GM18951 (cell line): Measurements from ENCODE around the gene CDC16.
"Not testable (repeated sequence)": the region's sequence is repeated elsewhere in the genome, so short reads cannot be mapped to it uniquely, and the experiment has no call there.

Experiments
- POLR2A ChIP-seq: IDR thresholded peaks from 4 replicates; pipeline ENCODE4 v1.6.1; 2011; ENCODE audit warnings: mild to moderate bottlenecking; ENCODE audit not compliant: insufficient read length, insufficient read depth; ENCODE audit errors: extremely low read depth
- in situ Hi-C: fragments of 300-500 bp; cut with MboI; formaldehyde crosslinking; loops from one replicate; pipeline ENCODE4 v1.12.0; 2022; ENCODE audit warnings: low sequenced_read_pairs, mixed read lengths, inconsistent platforms; ENCODE audit not compliant: unreplicated experiment

CDC16 gene, protein sequence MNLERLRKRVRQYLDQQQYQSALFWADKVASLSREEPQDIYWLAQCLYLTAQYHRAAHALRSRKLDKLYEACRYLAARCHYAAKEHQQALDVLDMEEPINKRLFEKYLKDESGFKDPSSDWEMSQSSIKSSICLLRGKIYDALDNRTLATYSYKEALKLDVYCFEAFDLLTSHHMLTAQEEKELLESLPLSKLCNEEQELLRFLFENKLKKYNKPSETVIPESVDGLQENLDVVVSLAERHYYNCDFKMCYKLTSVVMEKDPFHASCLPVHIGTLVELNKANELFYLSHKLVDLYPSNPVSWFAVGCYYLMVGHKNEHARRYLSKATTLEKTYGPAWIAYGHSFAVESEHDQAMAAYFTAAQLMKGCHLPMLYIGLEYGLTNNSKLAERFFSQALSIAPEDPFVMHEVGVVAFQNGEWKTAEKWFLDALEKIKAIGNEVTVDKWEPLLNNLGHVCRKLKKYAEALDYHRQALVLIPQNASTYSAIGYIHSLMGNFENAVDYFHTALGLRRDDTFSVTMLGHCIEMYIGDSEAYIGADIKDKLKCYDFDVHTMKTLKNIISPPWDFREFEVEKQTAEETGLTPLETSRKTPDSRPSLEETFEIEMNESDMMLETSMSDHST

DNA sequence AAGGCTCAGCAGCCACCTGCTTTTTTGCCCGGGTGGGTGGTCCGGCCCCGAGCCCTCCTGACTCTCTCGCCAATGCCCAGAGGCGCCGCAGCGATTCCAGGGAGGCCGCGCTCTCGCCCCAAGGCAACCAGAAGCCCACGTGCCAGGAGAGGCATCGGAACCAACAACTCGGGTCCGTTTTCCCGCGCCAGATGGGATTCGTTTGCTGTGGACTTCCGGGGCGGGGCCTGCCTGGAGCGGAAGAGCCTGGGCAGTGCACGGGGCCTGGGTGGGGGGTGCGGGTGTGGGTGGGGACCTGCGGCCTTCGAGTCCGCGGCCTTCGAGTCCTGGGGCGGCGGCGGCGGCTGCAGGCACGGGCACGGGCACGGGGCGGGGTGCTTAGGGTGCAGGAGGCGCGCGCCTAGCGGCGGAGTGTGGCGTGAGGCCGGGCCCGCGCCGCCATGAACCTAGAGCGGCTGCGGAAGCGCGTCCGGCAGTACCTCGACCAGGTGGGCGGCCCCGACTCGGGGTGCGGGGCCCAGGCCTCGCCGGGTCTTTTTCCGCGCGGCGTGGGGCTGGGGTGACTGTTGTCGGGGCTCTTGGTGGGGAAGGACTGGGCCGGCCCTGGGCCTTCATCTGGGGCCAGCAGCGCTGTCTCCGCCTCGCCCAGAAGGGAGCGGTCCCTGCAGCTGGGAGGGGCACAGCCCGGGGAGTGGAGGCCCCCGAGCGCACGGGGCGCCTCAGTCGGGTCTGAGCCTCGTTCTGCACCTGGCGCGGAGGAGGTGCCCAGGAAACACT lies at the start of gene CDC16:
Gene CDC16 (plus strand): TSS at position 253 of the 777 bp plus-strand sequence. CDS start 188 bp downstream, at position 441.
- TF ChIP-seq POLR2A: peak; percentile 76

DNA sequence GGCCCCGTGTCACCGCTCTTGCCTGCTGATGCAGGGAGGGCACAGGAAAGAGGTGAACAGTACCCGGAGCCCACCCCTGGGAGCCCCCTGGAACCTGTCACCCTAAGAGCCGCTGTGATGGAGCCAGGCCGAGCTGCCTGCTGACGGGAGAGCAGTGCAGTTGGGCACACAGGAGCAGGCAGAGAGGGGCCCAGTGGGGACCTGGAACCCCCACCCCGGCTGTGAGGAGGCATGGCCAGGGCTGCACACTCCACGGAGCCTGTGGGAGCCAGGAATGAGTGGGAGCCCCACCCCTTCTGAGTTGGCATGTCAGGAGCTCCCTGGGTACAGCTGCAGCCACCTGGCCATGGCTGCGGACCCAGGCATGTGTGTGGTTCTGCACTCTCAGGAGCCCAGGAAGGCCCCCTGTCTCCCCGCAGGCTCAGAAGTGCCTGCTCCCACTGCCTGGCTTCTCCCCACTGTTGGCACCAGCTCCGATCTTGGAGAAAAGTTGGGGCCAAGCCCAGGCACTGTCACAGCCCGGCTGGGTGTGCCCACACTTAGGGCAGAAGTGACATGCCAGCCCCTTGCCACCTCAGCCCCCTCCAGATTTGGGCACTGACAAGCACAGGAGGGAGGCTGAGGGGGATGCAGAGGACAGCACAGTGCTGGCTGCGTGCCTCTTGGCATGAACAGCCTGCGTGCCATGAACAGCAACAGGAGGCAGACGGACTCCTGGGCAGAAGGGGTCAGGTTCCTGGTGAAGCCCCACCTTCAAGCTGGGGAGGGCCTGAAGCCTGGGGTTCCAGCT lies 49.3 kb upstream of the CDC16 start:
- in situ Hi-C loops: no loop called here
- TF ChIP-seq POLR2A: no peak

More for the DNA sequence above, at the start of gene CDC16:
- in situ Hi-C loops: no loop called here

DNA sequence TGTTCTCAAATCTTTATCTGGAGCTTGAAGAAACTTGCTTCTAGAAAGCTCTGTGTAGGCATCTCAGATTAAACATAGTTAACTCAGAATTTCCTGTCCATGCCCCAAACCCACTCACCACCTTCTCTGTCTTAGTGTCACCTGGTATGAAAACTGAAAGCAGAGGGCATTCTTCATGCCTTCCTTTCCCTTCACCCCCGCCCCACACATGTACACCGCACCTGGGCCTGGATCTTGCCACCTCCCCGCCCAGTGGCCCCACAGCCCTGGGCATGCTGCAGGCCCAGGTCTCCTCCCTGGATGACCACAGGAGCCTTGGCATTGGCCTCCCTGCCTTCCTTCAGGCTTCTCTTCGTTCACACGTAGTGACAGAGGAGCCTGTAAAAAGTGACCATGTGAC lies 39.8 kb upstream of the CDC16 start:
- no peak for TF ChIP-seq POLR2A
- in situ Hi-C loops: no loop called here

DNA sequence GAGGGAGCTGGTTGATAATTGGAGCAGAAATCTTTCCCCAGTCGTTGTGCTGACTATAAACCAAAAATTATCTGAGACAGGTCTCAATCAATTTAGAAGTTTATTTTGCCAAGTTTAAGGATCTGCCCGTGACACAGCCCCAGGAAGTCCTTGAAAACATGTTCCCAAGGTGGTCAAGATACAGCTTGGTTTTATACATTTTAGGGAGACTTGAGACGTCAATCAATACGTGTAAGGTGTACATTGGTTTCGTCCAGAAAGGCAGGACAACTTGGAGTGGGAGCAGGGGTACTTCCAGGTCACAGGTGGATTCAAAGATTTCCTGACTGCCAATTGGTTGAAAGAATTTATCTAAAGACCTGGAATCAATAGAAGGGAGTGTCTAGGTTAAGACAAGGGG lies 38.1 kb upstream of the CDC16 start:
- no peak for TF ChIP-seq POLR2A
- in situ Hi-C loops: no loop called here

DNA sequence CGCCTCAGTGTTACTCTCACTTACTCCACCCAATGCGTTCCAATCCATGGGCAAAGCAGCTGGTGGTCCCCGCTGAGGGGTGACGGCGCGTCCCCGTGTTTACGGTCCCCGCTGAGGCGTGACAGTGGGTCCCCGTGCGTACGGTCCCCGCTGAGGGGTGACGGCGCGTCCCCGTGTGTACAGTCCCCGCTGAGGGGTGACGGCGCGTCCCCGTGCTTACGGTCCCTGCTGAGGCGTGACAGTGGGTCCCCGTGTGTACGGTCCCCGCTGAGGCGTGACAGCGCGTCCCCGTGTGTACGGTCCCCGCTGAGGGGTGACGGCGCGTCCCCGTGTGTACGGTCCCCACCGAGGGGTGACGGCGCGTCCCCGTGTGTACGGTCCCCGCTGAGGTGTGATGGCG lies 36.1 kb upstream of the CDC16 start:
- in situ Hi-C loops: no loop called here

DNA sequence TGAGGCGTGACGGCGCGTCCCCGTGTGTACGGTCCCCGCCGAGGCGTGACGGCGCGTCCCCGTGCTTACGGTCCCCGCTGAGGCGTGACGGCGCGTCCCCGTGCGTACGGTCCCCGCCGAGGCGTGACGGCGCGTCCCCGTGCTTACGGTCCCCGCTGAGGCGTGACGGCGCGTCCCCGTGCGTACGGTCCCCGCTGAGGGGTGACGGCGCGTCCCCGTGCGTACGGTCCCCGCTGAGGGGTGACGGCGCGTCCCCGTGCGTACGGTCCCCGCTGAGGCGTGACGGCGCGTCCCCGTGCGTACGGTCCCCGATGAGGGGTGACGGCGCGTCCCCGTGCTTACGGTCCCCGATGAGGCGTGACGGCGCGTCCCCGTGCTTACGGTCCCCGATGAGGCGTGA lies 35.2 kb upstream of the CDC16 start:
- in situ Hi-C loops: not testable (repeated sequence)

More for the DNA sequence above, 36.1 kb upstream of the CDC16 start:
- TF ChIP-seq POLR2A: no peak

DNA sequence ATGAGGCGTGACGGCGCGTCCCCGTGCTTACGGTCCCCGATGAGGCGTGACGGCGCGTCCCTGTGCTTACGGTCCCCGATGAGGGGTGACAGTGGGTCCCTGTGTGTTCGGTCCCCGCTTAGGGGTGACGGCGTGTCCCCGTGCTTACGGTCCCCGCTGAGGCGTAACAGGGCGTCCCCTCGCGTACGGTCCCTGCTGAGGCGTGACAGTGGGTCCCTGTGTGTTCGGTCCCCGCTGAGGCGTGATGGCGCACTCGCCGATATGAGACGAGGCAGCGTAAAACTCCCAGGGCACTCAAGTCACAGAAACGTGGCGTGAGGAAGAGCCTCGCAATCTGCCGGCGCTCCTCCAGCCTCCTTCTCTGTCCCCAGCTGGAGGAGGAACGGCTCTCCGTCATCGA lies 34.7 kb upstream of the CDC16 start:
- TF ChIP-seq POLR2A: no peak
- in situ Hi-C loops: no loop called here

DNA sequence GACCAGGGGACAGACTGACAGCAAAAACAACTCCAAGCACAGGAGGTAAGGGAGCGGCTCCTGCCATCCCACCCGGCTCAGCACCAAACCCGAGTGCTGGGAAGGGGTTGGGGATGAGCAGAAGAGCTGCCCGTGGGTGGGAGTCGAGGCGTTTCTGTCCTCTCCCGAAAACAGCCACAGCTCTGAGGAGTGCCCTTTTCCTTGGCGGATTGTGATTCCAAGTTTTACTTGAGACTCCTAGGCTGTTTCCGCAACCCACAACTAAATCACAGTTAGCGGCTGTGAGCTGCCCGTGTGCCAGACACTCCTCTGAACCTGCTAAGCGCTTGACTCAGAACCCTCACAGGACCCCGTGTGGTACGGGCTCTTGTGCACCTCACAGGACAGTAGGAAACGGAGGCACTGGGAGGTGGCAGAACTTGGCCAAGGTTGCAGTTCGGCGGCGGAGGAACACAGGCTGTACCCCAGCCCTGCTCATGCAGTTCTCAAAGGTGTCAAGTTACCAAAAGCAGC lies 34.2 kb upstream of the CDC16 start:
- no peak for TF ChIP-seq POLR2A
- in situ Hi-C loops: no loop called here

DNA sequence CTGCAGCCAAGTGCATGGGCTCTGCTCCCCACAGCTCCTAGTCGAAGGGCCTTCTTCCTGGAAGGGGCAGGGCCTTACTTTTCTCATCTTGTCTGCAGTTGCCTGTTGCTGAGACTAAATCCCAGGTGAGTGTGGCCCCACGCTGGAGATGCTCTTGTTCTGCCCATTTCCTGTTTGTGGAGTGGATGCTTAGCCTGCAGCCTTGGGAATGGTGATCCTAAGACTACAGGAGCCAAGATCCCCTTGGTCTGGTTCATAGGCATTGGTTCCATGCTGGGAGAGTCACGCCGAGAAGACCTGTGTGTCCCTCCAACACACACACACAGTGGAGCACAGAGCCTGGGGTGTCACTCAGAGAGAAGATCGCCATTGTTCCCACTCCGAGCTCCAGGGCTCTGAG lies 32.1 kb upstream of the CDC16 start:
- no peak for TF ChIP-seq POLR2A
- in situ Hi-C loops: no loop called here

DNA sequence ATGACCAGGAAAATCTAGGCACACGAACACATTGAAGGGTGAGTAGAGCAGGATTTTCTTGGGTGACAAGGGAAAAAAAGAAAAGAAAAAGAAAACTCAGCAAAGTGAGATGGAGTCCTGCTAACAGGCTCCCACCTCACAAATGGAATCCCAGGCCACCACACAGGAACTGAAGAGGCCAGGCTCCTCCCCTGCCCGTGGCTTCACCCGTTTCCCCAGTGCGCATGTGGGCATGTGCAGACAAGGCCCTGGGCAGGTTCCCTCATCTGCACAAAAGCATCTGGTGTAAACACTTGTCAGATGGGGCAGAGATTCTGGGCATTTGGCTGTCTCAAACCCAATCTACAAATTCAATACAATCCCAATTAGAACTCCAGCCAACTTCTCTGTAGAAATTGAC lies 31.2 kb upstream of the CDC16 start:
- in situ Hi-C loops: no loop called here
- no peak for TF ChIP-seq POLR2A

DNA sequence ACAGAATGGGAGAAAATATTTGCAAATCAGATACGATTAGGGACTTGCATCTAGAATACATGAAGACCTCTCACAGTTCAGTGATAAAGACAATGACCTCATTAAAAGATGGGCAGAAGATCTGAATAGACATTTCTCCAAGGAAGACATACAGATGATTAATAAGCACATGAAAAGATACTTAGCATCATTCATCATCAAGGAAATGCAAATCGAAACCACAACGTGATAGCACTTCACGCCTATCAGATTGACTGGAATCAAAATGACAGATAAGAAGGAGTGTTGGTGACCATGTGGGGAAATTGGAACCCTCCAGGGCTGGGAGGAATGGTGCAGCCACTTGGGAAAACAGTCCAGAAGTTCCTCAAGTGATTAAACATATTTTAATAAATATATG lies 29.8 kb upstream of the CDC16 start:
- TF ChIP-seq POLR2A: no peak
- in situ Hi-C loops: no loop called here

DNA sequence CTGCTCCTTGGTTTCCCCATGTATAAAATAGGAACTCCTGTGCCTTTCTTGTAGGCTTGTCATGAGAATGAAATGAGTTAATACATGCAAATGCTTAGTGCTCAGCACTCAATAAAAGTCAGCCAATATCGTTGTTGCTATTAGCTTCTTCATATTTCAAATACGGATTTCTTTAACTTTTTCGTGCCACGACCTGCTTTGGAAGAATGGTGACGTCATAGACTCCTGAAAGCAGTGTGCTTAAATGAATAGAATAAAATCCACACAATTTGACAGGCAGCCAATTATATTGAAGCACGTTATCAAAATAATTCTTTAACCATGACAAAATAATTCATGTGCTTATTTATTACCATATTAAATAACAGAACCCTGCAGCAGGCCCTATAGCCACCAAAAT lies 26.6 kb upstream of the CDC16 start:
- in situ Hi-C loops: no loop called here
- no peak for TF ChIP-seq POLR2A
